ENCODE results near the gene TRIM23. TPM values are rescaled to one million over a fixed set of nuclear protein-coding genes. Genes with fewer than 3 reads are reported as not detected.

The TRIM23 gene
- total RNA-seq, 4 donors from 2014 or later, result 8.2 to 56.5 (median 14.8) TPM

DNA sequence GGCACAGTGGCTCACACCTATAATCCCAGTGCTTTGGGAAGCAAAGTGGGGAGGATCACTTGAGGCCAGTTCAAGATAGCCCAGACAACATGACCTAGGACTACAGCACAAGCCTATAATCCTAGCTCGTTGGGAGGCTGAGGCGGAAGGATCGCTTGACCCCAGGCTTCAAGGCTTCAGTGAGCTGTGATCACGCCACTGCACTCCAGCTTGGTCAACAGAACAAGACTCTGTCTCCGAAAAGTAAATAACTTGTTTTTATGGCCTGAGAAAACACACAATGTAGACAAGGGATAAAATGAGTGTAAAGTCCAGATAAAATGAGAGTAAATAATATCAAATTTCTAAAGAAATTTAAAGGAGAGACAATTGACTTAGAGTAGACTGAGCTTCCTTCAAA lies 27.0 kb upstream of the TRIM23 start:
- Histone ChIP-seq H3K4me1 (no peaks in the 10 kb centered on the region), H3K4me3 (no peak overlapping the region), H3K27ac (no peak overlapping the region), H3K36me3 (no peaks in the 10 kb centered on the region), H3K27me3 (no peaks in the 10 kb centered on the region), H3K9me3 (no peaks in the 10 kb centered on the region)
- DNase-seq, result no peak
- TF ChIP-seq CTCF (IDR thresholded peaks at IDR 0.05) (no peak), POLR2A (IDR thresholded peaks at IDR 0.05) (no peak)
- intact Hi-C loops (cut with DNase I; ENCODE audit: low total_unique reads), result no loop called here

DNA sequence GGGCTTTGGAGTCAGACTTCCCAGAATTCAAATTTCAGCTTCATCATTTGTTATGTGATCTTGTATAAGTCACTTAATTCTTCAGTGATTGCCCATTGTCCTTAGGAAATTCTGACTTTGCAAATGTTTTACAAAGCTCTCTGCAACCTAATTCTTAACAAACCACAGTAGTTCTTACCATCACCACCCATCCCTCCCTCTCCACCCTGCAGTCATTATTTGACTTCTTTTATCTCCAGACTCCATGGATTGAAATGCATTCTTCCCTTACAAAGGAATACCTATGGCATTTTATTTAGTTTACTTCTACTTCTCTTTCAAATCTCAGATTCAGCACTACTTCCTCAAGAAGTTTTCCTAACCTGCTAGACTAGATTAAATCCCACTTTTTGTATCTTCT lies 23.8 kb upstream of the TRIM23 start:
- TF ChIP-seq POLR2A (IDR thresholded peaks at IDR 0.05), result no peak
- no peak for TF ChIP-seq CTCF (IDR thresholded peaks at IDR 0.05)
- H3K4me3 ChIP-seq, result no peak overlapping the region
- no peaks in the 10 kb centered on the region for H3K36me3 ChIP-seq
- intact Hi-C loops (cut with DNase I; ENCODE audit: low total_unique reads), result no loop called here
- no peaks in the 10 kb centered on the region for H3K27me3 ChIP-seq
- no peak overlapping the region for H3K27ac ChIP-seq
- DNase-seq, result no peak
- no peaks in the 10 kb centered on the region for H3K9me3 ChIP-seq
- no peaks in the 10 kb centered on the region for H3K4me1 ChIP-seq

DNA sequence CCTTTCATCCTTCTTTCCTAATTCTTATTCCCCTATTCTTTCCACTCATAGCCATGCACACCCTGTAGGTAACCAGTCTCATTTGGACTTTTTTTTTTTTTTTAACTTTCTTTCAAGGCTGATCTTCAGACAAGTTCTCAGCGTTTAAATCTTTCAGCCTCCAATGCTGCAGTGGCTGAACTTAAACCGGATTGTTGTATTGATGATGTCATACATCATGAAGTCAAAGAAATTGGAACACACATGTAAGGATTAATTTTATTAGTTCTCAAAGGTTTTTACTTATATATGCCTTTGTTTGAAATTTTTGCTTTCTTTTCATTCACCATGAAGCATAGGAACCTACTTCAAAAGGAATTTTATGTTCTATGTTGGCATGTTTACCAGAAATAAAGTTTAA lies 22.8 kb upstream of the TRIM23 start:
- no peak for DNase-seq
- no peaks in the 10 kb centered on the region for H3K36me3 ChIP-seq
- H3K27ac ChIP-seq, result no peak overlapping the region
- intact Hi-C loops (cut with DNase I; ENCODE audit: low total_unique reads), result no loop called here
- no peaks in the 10 kb centered on the region for H3K27me3 ChIP-seq
- no peaks in the 10 kb centered on the region for H3K4me1 ChIP-seq
- no peak overlapping the region for H3K4me3 ChIP-seq
- no peak for TF ChIP-seq CTCF (IDR thresholded peaks at IDR 0.05)
- no peak for TF ChIP-seq POLR2A (IDR thresholded peaks at IDR 0.05)
- H3K9me3 ChIP-seq, result no peaks in the 10 kb centered on the region

GRCh38 chr5:65640240-65640639 lies 16.1 kb upstream of the TRIM23 start:
- Histone ChIP-seq H3K27me3 (no peaks in the 10 kb centered on the region), H3K36me3 (no peaks in the 10 kb centered on the region), H3K4me3 (no peak overlapping the region), H3K4me1 (no peaks in the 10 kb centered on the region), H3K27ac (no peak overlapping the region), H3K9me3 (no peaks in the 10 kb centered on the region)
- no peak for TF ChIP-seq POLR2A (IDR thresholded peaks at IDR 0.05)
- no peak for TF ChIP-seq CTCF (IDR thresholded peaks at IDR 0.05)
- DNase-seq, result no peak
- intact Hi-C loops (cut with DNase I; ENCODE audit: low total_unique reads), result no loop called here

- Histone ChIP-seq H3K36me3 (no peaks in the 10 kb centered on the region), H3K27me3 (no peaks in the 10 kb centered on the region), H3K27ac (no peak overlapping the region), H3K4me3 (no peak overlapping the region), H3K9me3 (no peaks in the 10 kb centered on the region), H3K4me1 (peaks cover 0 to 3% of the 10 kb centered on the region in 2 donors)
- intact Hi-C loops (cut with DNase I; ENCODE audit: low total_unique reads), result no loop called here
- TF ChIP-seq CTCF (IDR thresholded peaks at IDR 0.05) (no peak), POLR2A (IDR thresholded peaks at IDR 0.05) (no peak)
- no peak for DNase-seq
These were observed 6.8 kb upstream of the TRIM23 start for GRCh38 chr5:65630981-65631380.
